SIG-M5 (cell line): ENCODE measurements around the gene PRKAR2B.
"Not testable (repeated sequence)": the region's sequence is repeated elsewhere in the genome, so short reads cannot be mapped to it uniquely, and the experiment has no call there.

Experiments used
- DNase-seq: peaks from one replicate; lab custom pipeline; 2025; lab: John Stamatoyannopoulos, UW

PRKAR2B gene

DNA sequence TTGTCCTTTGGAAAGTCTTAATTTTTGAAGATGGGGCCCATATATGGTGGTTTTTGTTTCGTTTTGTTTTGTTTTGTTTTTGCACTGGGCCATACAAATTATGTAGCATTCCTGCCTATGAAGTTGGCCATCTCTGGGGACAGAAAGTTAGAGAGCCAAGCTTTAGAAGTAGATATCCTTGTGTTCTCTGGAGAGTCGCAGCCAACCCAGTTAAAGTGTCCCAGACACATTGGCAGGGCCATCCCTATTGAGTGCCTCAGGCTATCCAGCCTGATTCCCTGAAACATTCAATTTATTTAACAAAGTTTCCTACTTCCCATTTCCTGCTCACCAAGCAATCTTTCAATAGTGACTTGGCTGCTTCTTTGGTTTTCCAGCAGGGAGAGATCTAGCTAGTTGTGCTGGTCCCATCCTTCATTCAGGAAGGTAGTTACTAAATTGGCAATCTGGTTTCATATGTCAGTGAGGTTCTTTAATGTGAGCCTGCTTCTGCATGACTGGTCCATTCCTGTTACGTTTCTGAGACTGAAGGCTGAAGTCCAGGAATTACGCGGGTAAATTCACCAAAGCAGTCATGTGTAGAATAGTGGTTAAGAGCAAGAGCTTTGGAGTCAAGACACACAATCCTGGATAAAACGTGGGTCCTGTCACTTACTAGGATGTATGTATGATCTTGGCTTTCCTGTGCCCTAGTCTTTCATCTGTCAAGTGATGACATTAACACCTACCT, 75.0 kb downstream of the PRKAR2B start:
- DNase-seq, result no peak

DNA sequence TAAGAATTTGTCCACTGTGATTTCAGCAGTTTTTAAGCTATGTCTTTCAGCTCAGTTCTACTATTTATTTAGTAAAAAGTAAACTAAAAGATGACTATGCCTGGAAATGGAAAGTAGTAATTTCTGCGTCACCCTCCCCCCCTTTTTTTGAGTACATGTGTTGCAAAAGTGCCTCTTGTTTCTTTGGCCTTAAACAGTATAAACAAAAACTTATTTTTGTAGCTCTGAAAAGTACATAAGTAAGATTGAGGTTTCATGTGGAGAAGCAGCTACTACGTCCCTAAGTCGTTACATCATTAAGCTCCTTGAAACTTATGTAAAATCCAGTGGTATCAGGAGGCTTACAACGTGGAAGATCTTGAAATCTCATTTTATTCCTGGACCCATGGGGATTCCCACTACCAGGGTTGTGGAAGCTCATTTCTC, 78.0 kb downstream of the PRKAR2B start:
- no peak for DNase-seq

DNA sequence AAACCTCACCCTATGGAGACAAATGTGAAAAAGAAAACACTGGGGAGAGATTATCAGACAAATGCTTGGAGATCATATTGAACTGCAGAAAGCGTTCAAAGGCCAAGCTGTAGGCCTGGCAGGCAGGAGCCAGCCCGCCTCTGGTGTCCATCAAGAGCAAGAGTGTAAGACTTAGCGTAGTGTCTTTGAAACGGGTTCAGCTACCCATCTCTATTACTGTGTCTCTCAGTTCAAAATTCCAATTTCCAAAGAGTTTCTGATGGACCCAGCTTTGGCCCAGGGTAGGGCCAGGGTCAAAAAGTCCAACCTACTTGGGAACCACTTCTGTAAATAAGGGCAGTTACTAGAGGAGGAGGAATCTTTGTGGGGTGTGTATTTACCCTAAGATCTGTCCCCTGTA, 78.9 kb downstream of the PRKAR2B start:
- no peak for DNase-seq

DNA sequence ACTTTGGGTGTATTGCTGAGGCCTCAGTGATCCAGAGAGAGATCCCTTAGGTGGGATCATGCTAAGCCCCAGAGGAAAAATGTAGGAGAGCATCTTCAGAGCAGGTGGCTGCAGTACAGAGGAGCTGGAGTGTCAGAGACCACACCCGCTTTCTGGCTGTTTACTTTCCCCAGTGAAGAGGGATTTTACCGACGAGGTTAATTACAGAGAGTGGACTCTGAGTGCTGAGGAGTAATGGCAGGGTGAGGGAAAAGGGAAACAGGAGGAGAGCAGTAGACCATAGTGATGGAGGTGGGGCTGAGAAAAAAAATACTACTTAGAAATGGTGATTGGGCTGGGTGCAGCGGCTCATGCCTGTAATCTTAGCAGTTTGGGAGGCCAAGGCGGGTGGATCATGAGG, 81.0 kb downstream of the PRKAR2B start:
- no peak for DNase-seq

DNA sequence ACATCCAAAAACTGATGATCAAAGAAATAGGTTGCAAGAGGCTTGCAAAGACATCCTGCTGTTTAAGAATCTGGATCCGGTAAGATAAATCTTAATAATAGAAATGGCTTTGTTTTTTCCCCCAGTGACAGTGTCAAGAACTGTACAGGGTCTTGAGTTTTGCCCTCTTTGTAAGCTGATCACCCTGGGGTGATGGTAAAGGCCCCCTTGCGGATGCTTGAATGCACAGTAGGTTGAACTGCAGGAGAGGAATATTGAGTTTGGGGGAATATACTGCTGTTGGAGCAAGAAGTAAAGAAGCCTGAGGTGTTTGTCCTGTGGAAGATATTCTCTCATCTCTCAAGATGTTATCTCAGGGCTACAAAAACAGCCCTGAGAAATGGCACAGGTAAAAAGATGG, 83.7 kb downstream of the PRKAR2B start:
- no peak for DNase-seq

DNA sequence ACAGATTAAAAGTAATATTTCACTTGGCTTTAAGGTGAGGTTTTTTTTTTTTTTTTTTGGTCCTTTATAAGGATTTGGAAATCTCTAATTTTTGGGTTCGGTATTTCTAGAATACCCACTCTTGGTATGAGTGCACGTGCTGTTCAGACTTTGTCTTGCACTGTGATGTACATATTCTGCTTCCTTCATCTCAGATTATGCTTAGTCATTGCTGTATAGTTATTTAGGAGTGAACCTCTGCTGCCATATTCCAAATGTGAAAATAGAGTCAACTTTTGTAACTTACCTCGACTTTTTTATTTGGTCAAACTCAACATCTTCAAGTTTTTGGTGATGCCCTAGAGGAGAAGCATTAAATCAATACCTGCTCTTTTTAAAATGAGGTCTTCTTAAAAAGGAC, 84.2 kb downstream of the PRKAR2B start:
- DNase-seq, result no peak

DNA sequence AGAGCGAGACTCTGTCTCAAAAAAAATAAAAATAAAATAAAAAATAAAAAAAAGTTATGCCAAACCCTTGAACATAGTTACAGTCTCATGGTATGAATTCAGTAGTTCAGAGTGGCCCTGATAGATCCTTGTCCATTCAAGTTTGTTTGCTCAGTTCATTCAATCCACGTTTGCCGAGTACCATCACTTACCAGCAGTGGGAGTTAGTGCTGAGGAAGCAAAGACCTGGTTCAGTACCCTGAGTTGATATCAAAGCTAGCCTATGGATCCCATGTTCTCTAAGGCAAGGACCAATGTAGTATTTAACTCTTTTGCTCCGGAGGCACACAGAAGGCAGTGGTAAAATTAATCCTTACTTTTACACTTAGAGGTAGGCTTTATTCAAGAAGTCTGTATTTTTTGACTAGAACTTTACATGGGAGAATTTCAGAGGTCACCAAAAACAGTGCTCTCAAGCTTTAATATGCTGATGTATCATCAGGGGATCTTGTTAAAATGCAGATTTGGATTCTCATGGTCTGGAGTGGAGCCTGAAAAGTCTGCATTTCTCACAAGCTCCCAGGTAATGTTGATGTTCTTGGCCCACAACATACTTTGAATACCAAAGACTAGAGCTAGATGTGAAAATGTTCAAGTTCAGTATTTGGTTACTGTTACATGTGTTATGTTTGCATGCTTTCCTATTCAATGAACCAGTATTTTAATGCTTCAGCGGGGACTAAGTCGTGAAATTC, 86.1 kb downstream of the PRKAR2B start:
- no peak for DNase-seq

DNA sequence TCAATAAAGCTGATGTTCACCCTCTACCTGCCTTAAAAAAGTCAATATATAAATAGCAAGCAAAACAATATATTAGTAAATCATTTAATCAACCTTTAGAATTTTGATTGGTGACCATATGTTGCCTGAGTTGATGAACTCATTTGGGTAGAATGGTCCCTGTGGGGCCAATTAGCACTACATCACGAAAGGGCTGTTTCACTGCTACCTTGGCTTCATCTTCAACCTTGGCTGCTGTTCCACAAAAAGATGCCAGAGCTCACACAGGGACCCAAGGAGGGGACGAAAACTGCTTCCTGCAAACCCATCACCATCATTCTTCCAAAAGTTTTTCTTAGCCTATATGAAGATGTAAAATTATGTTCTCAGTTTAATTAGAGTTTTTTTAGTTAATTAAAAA, 88.9 kb downstream of the PRKAR2B start:
- DNase-seq, result no peak

DNA sequence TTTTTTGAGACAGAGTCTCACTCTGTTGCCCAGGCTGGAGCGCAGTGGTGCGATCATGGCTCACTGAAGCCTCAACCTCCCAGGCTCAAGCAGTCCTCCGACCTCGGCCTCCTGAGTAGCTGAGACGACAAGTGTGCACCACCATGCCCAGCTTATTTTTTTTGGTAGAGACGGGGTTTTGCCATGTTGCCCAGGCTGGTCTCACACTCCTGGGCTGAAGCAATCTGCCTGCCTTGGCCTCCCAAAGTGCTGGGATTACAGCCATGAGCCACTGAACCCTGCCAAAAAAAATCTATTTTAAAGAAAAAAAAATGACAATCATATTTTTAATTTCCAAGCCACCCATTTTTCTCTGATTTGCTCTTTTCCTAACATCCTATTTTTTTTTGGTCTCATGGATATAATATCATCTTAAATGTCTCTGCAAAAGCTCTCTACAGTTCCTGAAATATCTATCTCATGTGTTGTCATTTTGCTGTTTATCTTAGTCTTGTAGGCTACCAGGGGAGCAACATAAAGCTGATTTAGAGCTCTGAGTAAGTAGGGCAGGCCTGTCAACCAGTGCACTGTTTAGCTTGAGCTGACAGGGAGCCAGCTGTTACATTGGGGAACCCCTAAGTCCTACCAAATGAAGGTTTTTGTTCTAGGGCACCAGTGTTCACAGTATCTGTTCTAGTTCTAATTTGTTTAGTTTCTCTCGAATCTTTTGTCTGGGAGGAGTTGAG, 94.4 kb downstream of the PRKAR2B start:
- no peak for DNase-seq

DNA sequence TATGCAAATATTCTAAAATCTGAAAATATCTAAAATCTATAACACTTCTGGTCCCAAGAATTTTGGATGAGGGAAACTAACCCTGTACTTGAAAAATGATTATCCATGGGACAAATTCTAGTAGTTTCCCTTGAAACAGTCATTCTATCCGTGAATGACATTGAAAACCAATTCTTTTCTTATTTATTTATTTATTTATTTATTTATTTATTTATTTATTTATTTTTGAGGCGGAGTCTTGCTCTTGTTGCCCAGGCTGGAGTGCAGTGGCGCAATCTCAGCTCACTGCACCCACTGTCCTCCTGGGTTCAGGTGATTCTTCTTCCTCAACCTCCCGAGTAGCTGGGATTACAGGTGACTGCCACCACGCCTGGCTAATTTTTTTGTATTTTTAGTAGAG, 99.4 kb downstream of the PRKAR2B start:
- DNase-seq, result not testable (repeated sequence)

DNA sequence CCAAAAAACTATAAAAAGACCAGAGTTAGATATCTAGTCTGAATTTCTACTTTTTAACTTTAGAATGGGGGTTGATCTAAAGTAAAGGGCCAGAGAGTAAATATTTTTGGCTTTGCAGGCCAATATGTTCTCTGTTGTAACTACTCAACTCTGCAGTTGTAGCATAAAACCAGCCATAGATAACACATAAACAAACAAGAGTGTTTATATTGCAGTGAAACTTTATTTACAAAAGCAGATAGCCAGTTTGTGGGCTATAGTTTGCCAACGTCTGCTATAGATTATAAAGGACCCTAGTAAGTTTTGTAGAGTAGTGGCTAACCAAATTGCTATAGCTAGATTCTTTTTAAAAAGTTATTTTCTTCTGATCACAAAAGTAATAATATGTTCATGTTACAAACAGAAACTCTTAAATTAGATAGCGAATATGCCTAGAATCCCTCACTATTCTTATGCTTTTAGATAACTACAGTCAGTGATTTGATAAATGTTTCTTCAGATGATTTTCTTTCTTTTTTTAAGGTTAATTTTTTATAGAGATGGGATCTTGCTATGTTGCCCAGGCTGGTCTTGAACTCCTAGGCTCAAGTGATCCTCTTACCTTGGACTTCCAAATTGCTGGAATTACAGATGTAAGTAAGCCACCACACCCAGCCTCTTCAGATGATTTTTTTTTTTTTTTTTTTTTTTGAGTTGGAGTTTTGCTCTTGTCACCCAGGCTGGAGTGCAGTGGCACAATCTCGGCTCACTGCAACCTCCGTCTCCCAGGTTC, 100.7 kb downstream of the PRKAR2B start:
- DNase-seq, result no peak

DNA sequence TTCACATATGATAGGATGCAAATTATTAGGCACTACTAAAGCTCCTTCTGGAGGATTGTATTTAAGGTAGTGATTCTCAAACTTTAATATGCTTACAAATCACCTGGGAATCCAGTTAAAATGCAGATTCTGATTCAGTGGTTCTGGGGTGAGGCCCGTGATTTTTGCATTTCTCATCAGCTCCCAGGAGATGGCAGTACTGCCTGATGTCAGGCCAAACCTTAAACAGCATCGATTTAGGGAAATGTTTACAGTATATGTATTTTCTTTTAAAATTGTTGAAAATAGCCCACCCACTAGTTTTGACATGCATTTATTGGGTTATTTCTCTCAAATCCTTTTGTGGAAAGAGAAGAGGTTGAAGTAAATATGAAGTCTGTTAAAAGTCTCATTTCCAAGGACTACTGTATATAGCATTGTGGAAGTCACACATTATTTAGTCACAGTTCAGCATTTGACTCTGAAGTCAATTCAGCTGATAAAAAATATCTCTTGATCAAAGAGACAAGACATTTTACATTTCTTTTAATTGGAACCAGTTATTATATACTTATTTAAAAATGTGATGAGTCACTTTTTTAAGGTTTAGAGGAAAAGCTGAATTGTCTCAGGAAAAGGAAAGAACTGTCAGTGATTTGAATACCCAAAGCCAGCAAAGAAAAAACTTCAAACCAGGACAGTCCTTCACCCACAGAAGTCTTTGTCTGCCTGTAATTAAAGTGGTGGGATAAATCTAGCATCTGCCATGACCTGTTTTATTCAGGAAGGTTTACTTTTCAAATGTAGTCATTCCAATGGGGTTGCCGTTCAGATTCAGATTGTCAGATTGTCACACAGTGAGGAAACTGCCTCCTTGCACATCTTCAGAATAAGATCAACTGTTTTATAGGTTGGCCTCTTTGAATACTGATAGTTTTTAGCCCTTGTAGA, 103.2 kb downstream of the PRKAR2B start:
- DNase-seq, result no peak

DNA sequence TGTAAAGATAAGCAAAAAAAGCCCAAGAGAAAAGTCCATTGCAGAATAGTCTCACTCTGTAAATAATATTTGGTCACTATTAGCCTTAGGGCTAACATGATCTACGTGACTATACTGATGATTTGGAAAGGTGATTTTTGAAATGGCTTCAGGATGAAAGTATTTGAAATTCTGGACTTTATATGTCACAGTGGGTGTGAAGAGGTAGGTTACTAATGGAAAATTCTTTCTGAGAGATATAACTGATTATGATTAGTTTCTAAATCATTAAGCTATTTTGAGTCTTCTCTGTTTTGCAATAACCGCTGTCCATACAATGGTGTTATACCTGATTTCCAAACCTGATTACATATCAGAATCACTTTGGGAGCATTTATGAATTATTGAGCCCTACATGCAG, 104.2 kb downstream of the PRKAR2B start:
- DNase-seq, result no peak

DNA sequence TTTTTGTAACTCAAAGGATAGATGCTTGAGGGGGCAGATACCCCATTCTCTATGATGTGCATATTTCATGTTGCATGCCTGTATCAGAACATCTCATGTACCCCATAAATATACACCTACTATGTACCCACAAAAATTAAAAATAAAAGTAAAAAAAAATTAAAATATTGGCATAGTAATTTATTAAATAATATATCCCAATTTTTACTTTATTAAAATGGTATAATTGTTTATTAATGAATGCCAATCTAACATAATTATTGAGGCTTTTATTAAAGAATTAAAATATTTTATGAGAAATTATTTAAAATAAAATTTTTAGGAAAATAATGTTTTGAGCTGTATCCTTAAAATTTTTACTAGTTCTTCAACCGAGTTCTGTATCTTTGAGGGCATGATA, 105.4 kb downstream of the PRKAR2B start:
- DNase-seq, result no peak

DNA sequence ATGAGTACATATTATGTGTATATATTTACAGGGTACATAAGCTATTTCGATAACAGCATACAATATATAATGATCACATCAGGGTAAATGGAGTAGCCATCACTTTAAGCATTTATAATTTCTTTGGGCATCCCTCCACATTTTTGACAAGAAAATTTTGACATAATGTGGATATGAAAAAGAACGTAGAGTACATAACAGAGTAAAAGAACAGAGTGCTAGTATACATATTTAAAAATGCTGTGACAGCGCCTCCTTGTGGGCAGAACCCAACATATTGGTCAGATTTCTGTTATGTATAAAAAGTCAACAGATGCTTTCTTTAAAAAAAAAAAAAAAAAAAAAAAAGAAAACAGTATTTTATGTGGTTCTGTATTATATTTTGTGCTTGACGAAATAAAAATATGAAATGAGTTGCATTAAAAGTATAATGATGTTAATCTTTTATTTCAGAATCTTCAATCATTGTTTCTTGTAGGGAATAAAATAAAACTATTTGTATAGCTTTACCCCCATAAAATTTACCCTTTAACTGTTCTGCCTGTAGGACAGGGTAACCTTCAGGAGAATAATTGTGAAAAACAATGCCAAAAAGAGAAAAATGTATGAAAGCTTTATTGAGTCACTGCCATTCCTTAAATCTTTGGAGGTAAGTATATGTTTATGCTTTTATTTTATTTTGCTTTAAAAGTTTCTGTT, 106.0 kb downstream of the PRKAR2B start:
- DNase-seq, result no peak

DNA sequence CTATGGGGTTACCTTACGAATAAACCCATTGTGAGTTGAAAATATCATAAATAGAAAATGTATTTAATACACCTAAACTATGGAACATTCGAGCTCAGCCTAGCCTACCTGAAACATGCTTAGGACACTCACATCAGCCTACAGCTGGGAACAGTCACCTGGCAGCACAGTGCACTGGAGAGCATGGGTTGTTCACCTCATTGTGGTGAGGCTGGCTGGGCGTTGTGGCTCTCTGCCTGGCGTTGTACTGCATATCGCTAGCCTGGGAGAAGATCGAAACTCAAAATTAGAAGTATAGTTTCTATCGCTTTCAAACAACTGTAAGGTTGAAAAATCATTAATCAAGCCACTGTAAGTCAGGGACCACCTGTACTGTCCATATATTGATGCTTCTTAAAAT, 107.0 kb downstream of the PRKAR2B start:
- no peak for DNase-seq

DNA sequence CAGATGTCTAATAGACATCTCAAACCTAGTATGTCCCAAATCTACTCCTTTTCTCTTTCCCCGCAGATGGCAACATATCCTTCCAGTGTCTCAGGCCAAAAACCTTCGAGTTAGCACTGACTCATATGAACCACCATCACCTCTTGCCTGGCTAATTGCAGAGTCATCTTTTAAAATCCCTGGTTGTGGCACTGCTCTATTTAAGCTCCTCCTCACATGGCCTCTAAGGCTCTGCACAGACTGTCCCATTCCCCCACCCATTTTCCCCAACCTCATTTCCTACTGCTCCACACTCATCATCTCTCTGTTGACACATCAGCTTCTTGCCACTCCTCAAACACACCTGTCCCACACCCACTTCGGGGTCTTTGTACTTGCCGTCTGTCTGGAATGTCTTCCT, 107.5 kb downstream of the PRKAR2B start:
- no peak for DNase-seq

DNA sequence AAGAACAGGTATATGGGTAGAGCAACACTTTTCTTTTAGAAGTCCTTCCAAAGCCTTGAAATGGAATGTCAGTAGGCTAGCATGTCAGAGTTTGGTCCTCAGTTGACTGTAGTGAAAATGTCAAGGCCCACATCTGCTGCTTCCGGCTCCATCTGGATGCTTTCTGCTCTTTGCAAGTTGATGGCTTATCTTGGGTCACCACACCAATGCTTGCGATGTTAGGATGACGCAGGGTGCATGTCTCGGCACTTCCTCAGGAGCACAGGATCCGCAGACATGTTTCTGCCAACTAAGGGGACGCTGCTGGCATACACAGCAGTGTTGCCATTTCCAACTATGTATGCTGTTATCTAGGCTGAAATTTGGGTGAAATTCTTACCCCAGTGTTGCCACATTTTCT, 110.3 kb downstream of the PRKAR2B start:
- no peak for DNase-seq

DNA sequence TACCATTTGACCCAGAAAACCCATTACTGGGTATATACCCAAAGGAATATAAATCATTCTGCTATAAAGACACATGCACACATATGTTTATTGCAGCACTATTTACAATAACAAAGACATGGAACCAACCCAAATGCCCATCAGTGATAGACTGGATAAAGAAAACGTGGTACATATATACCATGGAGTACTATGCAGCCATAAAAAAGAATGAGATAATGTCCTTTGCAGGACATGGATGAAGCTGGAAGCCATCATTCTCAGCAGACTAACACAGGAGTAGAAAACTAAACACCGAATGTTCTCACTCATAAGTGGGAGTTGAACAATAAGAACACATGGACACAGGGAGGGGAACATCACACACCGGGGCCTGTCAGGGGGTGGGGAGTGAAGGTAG, 111.2 kb downstream of the PRKAR2B start:
- not testable (repeated sequence) for DNase-seq

DNA sequence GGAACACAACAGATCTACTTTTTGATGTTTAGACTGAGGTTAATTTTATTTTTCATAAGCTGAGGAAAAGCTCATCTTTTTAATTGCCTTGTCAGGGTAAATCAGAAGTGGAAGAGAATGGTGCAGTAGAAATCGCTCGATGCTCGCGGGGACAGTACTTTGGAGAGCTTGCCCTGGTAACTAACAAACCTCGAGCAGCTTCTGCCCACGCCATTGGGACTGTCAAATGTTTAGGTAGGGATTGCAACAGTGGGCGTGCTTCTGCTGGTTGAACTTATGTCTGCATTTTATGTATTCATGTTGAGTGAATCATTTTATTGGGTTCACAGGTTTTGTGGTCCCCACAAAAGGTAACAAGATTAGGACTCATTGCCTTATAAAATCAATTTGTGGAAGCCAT, 112.6 kb downstream of the PRKAR2B start:
- DNase-seq, result no peak

DNA sequence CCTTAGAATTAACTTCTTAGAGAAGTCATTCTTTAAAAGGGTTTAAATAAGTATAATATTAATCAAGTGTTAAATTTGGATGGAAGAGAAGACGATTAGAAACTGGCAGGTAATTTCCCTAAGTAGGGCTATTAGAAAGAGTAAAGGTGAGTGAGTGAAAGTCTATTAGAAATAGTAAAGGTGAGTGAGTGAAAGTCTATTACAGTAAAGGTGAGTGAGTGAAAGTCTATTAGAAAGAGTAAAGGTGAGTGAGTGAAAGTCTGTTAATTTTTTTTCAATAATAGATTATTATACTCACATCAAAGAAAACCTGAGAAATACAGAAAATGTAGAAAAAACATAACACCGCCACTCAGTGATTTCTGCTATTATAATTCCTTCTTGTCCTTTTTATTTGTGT, 113.5 kb downstream of the PRKAR2B start:
- no peak for DNase-seq
